NT2/D1 (cell line): ENCODE measurements around the gene NOTCH1.
A peak's percentile ranks its signal among the peaks of the same experiment; 100 is the strongest.

Experiments
- DNase-seq: peaks from one replicate; pipeline ENCODE4 v3.0.0-alpha.2; 2011; ENCODE audit warnings: low read depth, low spot score
- H3K27me3 ChIP-seq: 2 replicates; pipeline ENCODE4 v1.6.0; 2011; ENCODE audit warnings: mild to moderate bottlenecking; ENCODE audit not compliant: insufficient read length, insufficient read depth
- H3K36me3 ChIP-seq: 2 replicates; pipeline ENCODE4 v1.6.1; 2011; ENCODE audit warnings: mild to moderate bottlenecking, low read length, mixed read lengths; ENCODE audit not compliant: insufficient read depth, insufficient read length
- H3K4me1 ChIP-seq: 2 replicates; pipeline ENCODE4 v1.5.1; 2011; ENCODE audit not compliant: insufficient read depth, insufficient read length
- H3K4me3 ChIP-seq: 2 replicates; pipeline ENCODE4 v1.5.1; 2011; ENCODE audit warnings: low read depth; ENCODE audit not compliant: insufficient read length
- H3K9ac ChIP-seq: 2 replicates; pipeline ENCODE4 v1.6.0; 2011; ENCODE audit warnings: low read depth; ENCODE audit not compliant: insufficient read length
- H3K9me3 ChIP-seq: 2 replicates; pipeline ENCODE4 v1.5.1; 2011; ENCODE audit warnings: mild to moderate bottlenecking, low read length; ENCODE audit not compliant: insufficient read depth
- SUZ12 ChIP-seq: IDR thresholded peaks from 2 replicates; pipeline ENCODE4 v1.6.1; 2011; ENCODE audit not compliant: insufficient read length, insufficient read depth; ENCODE audit errors: extremely low read depth
- YY1 ChIP-seq: IDR thresholded peaks from 2 replicates; pipeline ENCODE4 v1.6.1; 2011; ENCODE audit not compliant: insufficient read length, insufficient read depth
- ZNF274 ChIP-seq: IDR thresholded peaks from 2 replicates; pipeline ENCODE4 v1.6.1; 2011; ENCODE audit warnings: mild to moderate bottlenecking, low read depth, low read length

The NOTCH1 gene

DNA sequence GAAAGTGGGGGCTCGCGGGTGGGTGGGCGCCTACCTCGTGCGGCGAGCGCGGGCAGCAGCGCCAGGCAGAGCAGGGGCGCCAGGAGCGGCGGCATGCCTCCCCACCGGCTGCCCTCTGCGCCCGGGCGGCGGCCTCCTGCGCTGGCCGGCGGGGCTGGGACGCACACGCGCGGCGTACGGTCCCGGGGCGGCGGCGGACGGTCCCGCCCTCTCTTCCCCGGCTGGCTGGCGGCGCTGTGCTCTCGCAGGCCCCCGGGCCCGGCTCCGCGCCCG is 220 bp downstream of the NOTCH1 start:
- H3K27me3 ChIP-seq: no peaks in the 10 kb centered on the region
- H3K4me1 ChIP-seq: peaks cover 45% of the 10 kb centered on the region
- no peak for TF ChIP-seq ZNF274
- no peak for TF ChIP-seq YY1
- no peak for TF ChIP-seq SUZ12
- H3K4me3 ChIP-seq: peak overlapping the region; percentile 78
- no peak for DNase-seq
- peak overlapping the region; percentile 84 for H3K9ac ChIP-seq
- no peaks in the 10 kb centered on the region for H3K9me3 ChIP-seq
- H3K36me3 ChIP-seq: peaks cover 35% of the 10 kb centered on the region

DNA sequence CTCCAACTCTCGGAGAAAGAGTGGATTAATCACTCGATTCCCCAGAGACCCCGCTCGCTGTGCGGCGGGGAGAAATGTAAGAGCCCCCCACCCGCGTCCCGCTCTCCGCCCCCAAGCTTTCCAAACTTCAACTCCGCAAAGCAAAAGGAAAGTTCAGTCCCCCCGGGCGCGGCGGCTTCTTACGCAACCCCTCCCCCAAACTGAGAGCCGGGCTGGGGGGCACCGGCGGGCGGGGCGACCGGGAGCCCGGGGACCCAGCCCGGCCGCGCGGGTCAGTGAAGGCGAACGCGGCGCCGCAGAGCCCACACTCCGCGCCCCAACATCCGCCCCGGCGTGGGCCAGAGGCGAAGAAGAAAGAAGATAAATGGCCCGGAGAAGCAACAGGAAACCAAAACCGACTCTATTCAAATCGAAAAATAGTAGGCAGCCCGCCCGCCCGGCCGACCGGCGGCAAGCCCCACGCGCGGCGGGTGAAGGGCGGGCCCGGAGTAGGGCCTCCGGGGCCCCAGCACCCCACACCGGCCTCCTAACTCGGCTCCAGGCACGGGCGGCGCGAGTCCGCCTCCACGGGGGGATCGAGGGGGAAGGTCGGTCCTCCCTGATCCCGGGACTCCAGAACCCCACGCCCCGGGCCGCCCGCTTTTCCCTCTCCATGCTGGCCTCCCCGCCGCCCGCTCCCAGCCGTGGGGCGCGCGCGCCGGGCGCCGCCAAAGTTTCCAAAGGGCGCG is 720 bp downstream of the NOTCH1 start:
- Histone ChIP-seq H3K4me1 (peaks cover 43% of the 10 kb centered on the region), H3K9me3 (no peaks in the 10 kb centered on the region), H3K27me3 (no peaks in the 10 kb centered on the region), H3K36me3 (peaks cover 40% of the 10 kb centered on the region), H3K9ac (peak overlapping the region; percentile 84), H3K4me3 (peak overlapping the region; percentile 78)
- no peak for DNase-seq
- no peak for TF ChIP-seq ZNF274
- TF ChIP-seq YY1: no peak
- TF ChIP-seq SUZ12: no peak

DNA sequence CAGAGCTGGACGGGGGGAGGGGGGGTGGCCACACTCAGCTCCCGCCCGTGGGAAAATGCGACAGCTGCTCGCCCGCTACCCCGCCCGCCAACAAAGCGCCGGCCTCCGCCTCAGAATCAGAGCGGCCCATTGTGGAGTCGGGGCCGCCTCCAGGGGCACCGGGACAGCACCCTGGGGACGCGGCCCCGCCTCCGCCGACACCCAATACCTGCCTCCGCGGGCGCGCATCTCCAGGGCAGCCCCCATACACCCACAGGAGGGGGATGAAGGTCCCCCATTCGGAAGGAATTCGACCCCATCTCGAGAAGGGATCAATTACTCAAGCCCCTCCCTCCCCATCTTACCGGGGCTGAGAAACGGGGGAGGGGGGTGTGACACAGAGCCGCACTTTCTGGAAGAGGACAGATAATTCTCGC is 1.3 kb downstream of the NOTCH1 start:
- Histone ChIP-seq H3K4me3 (peak overlapping the region; percentile 78), H3K4me1 (peaks cover 42% of the 10 kb centered on the region), H3K9ac (peak overlapping the region; percentile 84), H3K9me3 (no peaks in the 10 kb centered on the region), H3K36me3 (peaks cover 46% of the 10 kb centered on the region), H3K27me3 (no peaks in the 10 kb centered on the region)
- DNase-seq: no peak
- TF ChIP-seq ZNF274 (no peak), YY1 (no peak), SUZ12 (no peak)

DNA sequence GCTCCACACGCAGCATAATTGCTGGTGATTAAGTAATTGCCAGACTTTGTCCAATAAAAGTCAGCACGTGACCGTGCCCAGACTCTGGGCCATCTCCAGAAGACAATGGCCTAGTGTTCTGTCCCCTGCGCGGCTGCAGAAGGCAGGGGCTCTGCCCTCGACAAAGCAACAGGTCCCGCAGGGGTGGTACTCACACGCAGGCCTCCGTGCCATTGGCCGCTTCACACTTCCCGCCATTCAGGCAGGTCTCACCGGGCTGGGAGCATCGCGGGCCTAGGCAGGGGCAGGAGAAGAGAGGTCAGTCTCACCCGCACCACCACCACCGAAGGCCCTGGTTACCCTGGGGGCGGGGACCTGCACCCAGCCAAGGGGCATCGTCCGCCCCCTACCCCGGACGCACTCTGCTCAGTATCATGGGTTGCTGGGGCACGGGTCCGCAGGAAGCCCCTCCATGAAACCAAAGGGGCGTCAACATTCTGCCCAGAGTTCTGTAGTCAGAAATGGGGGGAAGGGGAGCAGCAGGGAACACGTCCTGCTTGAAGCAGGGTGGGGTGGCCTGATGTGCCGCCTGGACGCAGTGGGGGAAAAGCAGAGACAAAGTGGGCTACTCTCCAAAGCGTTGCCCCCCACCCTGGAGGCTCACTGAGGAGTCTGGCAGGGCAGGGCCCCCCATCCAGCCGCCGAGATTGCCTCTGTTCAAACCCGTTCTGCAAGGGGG is 1.9 kb downstream of the NOTCH1 start:
- Histone ChIP-seq H3K27me3 (no peaks in the 10 kb centered on the region), H3K4me3 (peak overlapping the region; percentile 78), H3K36me3 (peaks cover 48% of the 10 kb centered on the region), H3K4me1 (peaks cover 39% of the 10 kb centered on the region), H3K9ac (peak overlapping the region; percentile 84), H3K9me3 (no peaks in the 10 kb centered on the region)
- TF ChIP-seq SUZ12 (no peak), ZNF274 (no peak), YY1 (no peak)
- DNase-seq: no peak

DNA sequence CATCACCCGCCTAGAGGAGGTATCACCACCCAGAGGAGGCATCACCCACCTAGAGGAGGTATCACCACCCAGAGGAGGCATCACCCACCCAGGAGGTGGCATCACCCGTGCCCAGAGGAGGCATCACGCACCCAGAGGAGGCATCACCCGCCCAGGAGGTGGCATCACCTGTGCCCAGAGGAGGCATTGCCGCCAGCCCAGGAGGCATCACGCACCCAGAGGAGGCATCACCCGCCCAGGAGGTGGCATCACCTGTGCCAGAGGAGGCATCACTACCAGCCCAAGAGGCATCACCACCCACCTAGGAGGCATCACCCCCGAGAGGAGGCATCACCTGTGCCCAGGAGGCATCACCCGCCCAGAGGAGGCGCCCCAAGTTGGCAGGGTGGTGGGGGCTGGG is 2.6 kb downstream of the NOTCH1 start:
- no peak overlapping the region for H3K4me3 ChIP-seq
- no peak for DNase-seq
- no peaks in the 10 kb centered on the region for H3K27me3 ChIP-seq
- H3K9me3 ChIP-seq: no peaks in the 10 kb centered on the region
- peaks cover 33% of the 10 kb centered on the region for H3K4me1 ChIP-seq
- peaks cover 55% of the 10 kb centered on the region for H3K36me3 ChIP-seq
- no peak for TF ChIP-seq YY1
- H3K9ac ChIP-seq: peak overlapping the region; percentile 42

DNA sequence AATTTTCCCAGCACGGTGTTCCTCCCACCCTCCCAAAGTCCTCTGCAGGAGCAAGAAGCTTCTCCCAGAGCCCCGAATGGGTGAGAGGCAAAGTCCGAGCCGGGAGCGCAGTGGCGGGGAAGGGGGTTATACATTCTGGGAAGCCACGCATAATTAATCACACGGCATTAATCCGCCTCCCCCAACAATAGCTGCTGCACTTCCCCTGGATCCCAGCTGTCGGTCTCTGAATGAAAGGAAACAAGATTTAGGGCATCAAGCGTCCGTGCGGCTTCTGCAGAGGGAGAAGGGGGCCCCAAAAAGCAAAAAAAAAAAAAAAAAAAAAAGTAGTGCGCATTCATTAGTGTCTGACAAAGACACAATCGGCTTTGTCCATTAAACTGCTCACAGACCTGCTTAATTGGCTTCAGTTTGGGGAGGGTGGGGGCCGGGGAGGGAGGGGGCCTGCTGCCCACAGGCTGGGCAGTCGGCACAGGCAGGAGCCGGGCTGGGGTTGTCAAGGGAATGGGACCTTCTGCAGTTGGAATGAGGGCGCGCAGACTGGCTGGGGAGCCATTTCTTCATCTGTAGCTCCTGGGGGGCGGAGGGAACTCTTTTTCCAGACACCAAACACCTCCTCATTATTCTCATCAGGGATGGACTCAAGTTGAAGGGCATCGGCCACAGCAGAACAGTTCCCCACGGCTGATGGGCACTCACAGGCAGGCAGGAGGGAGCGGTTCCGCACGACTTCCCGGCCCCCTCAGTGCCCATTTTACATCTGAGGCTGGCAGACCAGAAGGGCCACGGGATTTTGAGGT is 3.4 kb downstream of the NOTCH1 start:
- peaks cover 24% of the 10 kb centered on the region for H3K4me1 ChIP-seq

DNA sequence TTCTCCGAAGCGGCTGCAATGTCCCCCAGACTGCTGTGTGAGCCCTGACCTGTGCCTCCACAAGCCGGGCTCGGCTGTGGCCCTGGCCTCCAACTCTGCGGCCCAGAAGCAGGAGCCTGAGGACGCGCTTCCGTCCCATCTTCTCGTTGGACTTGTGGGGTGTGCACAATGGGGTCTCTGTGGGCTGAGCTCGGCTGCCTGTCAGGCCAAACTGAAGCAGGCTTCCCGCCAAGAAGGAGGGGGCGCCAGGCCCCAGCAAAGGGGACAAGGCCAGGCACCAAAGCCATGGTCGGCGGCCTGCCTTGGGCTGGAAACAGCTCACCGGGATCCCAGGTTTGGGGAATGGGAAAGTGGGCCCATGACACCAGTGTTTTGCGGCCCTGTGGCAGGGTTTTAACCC is 4.1 kb downstream of the NOTCH1 start:
- Histone ChIP-seq H3K9ac (no peak overlapping the region), H3K36me3 (peaks cover 64% of the 10 kb centered on the region), H3K9me3 (no peaks in the 10 kb centered on the region), H3K4me1 (peaks cover 18% of the 10 kb centered on the region), H3K27me3 (no peaks in the 10 kb centered on the region), H3K4me3 (no peak overlapping the region)
- no peak for DNase-seq
- TF ChIP-seq YY1 (no peak), ZNF274 (no peak), SUZ12 (no peak)

More for the DNA sequence above, 3.4 kb downstream of the NOTCH1 start:
- H3K36me3 ChIP-seq: peaks cover 56% of the 10 kb centered on the region
- DNase-seq: no peak
- H3K9me3 ChIP-seq: no peaks in the 10 kb centered on the region
- TF ChIP-seq YY1 (no peak), SUZ12 (no peak), ZNF274 (no peak)
- peak overlapping the region; percentile 42 for H3K9ac ChIP-seq
- no peaks in the 10 kb centered on the region for H3K27me3 ChIP-seq
- H3K4me3 ChIP-seq: no peak overlapping the region
